OCI-LY3 (cell line): Measurements from ENCODE around the gene EFCAB6.

Source experiments
- CTCF ChIP-seq: fragments of 200-600, 300-600 bp; sonication (generic); IDR thresholded peaks from 2 replicates; pipeline ENCODE4 v1.5.1; 2014; ENCODE audit warnings: antibody characterized with exemption, low read length, low read depth
- EZH2phosphoT487 ChIP-seq: fragments of 200-600 bp; shearing (Covaris generic); IDR thresholded peaks from 2 replicates; pipeline ENCODE4 v1.6.1; 2018; ENCODE audit warnings: antibody characterized with exemption, mixed run types, low read depth

GRCh38 chr22:43851058-43851978 lies 39.2 kb upstream of the EFCAB6 start:
- TF ChIP-seq CTCF (no peak), EZH2phosphoT487 (no peak)
